PC-3 (cell line): ENCODE results near the gene NOD1. TPM values are rescaled to one million over a fixed set of nuclear protein-coding genes. Genes with fewer than 3 reads are reported as not detected.

Experiments
- ATAC-seq: fragments of 200-7000 bp; cut with Tn5 transposase; 2 replicates; pipeline ENCODE4 v1.9.1; 2020; ENCODE audit warnings: mild to moderate bottlenecking, moderate library complexity
- BruUV-seq: library from RNA; stranded (reverse); fragments of 400-500 nt; replicated peaks from 2 replicates; lab custom pipeline; 2021; lab: Mats Ljungman, UMichigan
- CTCF ChIA-PET: fragments of 300-600 bp; sonication (Branson Sonifier 250); formaldehyde crosslinking; loops from one replicate; lab custom pipeline; 2022; ENCODE audit warnings: antibody characterized with exemption; lab: Charles Lee
- POLR2A ChIA-PET: fragments of 300-600 bp; sonication (Branson Sonifier 250); formaldehyde crosslinking; loops from one replicate; lab custom pipeline; 2022; ENCODE audit warnings: antibody characterized with exemption; ENCODE audit not compliant: unreplicated experiment; lab: Charles Lee
- DNase-seq: peaks from one replicate; pipeline ENCODE4 v3.0.0-alpha.2; 2015
- H2AFZ ChIP-seq: fragments of 300-600 bp; sonication (generic); 2 replicates; pipeline ENCODE4 v1.6.0; 2016; ENCODE audit warnings: antibody characterized with exemption, low read length
- H3F3A ChIP-seq: fragments of 300-600 bp; sonication (generic); one replicate; pipeline ENCODE4 v1.6.0; 2017; ENCODE audit warnings: antibody characterized with exemption, low read length, control low read depth, mild to moderate bottlenecking; ENCODE audit not compliant: unreplicated experiment
- H3K27ac ChIP-seq: fragments of 300-600 bp; sonication (generic); 2 replicates; pipeline ENCODE4 v1.5.1; 2016; ENCODE audit warnings: mild to moderate bottlenecking, low read length
- H3K27me3 ChIP-seq: fragments of 300-600 bp; sonication (generic); 2 replicates; pipeline ENCODE4 v1.6.1; 2016; ENCODE audit warnings: low read length, mixed read lengths
- H3K36me3 ChIP-seq: fragments of 300-600 bp; sonication (generic); 2 replicates; pipeline ENCODE4 v1.6.1; 2016; ENCODE audit warnings: low read depth, mixed run types, low read length, mixed read lengths
- H3K4me1 ChIP-seq: fragments of 300-600 bp; sonication (generic); 2 replicates; pipeline ENCODE4 v1.5.1; 2016; ENCODE audit warnings: low read length; ENCODE audit not compliant: insufficient read depth
- H3K4me2 ChIP-seq: fragments of 300-600 bp; sonication (generic); 2 replicates; pipeline ENCODE4 v1.6.0; 2016; ENCODE audit warnings: low read length
- H3K4me3 ChIP-seq: fragments of 300-600 bp; sonication (generic); 2 replicates; pipeline ENCODE4 v1.5.1; 2016; ENCODE audit warnings: mild to moderate bottlenecking, low read length, mixed read lengths
- H3K79me2 ChIP-seq: fragments of 300-600 bp; sonication (generic); 2 replicates; pipeline ENCODE4 v1.6.1; 2017; ENCODE audit warnings: low read length, mixed read lengths
- H3K9ac ChIP-seq: fragments of 300-600 bp; sonication (generic); 2 replicates; pipeline ENCODE4 v1.6.0; 2016; ENCODE audit warnings: mild to moderate bottlenecking, low read length
- H3K9me2 ChIP-seq: fragments of 300-600 bp; sonication (generic); replicated peaks from 2 replicates; pipeline ENCODE4 v1.6.1; 2016; ENCODE audit warnings: mixed run types, low read length, mixed read lengths
- H3K9me3 ChIP-seq: fragments of 300-600 bp; sonication (generic); 2 replicates; pipeline ENCODE4 v1.6.1; 2016; ENCODE audit warnings: low read length, mixed read lengths
- H4K20me1 ChIP-seq: fragments of 300-600 bp; sonication (generic); 2 replicates; pipeline ENCODE4 v1.6.1; 2016; ENCODE audit warnings: low read length, mixed read lengths
- EZH2 ChIP-seq: fragments of 300-600 bp; sonication (generic); IDR thresholded peaks from one replicate; pipeline ENCODE4 v1.6.1; 2017; ENCODE audit warnings: antibody characterized with exemption, mild to moderate bottlenecking, low read length; ENCODE audit not compliant: unreplicated experiment
- EZH2phosphoT487 ChIP-seq: fragments of 300-600 bp; sonication (generic); IDR thresholded peaks from 2 replicates; pipeline ENCODE4 v1.6.1; 2018; ENCODE audit warnings: mild to moderate bottlenecking, antibody characterized with exemption, low read length, borderline replicate concordance
- intact Hi-C: fragments of 100-400 bp; cut with micrococcal nuclease; formaldehyde crosslinking; loops from 2 replicates; pipeline ENCODE4 v1.9.0; 2023
- total RNA-seq: library from RNA; depleted of rRNA; stranded (reverse); fragments of >200 nt; gene quantifications from 2 replicates; pipeline ENCODE4 v1.2.3, GENCODE V29; 2014
- TF ChIP-seq, protein P1 (sequence below): fragments of 300-600 bp; sonication (generic); conservative IDR thresholded peaks from 2 replicates; pipeline ENCODE4 v1.5.1; 2017; ENCODE audit warnings: antibody characterized with exemption, low read depth, mild to moderate bottlenecking, low read length

Gene NOD1
- total RNA-seq, 1 experiment from 2014 or later: 5.9 TPM

DNA sequence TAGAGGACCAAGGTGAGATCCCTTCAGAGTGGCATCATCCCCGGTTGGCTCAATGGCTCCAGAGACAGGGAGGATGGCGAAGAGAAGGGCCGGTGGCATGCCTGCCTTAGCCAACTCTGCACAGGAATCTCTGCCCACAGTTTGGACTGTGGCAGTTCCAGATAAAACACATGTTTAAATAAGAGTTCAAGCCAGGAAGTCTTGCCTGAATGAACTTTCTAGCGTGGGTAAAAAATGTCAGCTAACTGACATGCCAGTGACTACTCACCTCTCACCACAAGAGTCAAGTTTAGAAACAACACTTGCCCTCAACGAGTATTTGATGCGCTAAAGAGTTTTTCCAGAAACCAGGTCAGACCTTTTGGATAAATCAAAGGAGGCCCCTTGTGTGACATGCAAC lies 3.0 kb downstream of the NOD1 start:
- Histone ChIP-seq H3F3A (no peaks in the 10 kb centered on the region), H3K4me3 (no peak overlapping the region), H3K9me2 (no peaks in the 10 kb centered on the region), H3K9ac (no peak overlapping the region), H3K36me3 (no peaks in the 10 kb centered on the region), H3K4me1 (peaks cover 14% of the 10 kb centered on the region; the same call in 1 of the 2 replicates), H4K20me1 (no peaks in the 10 kb centered on the region), H3K27me3 (no peaks in the 10 kb centered on the region), H3K9me3 (no peaks in the 10 kb centered on the region), H3K27ac (no peak overlapping the region), H3K79me2 (peaks cover 44% of the 10 kb centered on the region), H2AFZ (no peak overlapping the region), H3K4me2 (no peak overlapping the region)
- BruUV-seq: no TSS peak
- ChIA-PET CTCF (no interaction called here), POLR2A (no interaction called here)
- DNase-seq (no peak), ATAC-seq (no peak)
- intact Hi-C loops: no loop called here
- TF ChIP-seq, protein P1, sequence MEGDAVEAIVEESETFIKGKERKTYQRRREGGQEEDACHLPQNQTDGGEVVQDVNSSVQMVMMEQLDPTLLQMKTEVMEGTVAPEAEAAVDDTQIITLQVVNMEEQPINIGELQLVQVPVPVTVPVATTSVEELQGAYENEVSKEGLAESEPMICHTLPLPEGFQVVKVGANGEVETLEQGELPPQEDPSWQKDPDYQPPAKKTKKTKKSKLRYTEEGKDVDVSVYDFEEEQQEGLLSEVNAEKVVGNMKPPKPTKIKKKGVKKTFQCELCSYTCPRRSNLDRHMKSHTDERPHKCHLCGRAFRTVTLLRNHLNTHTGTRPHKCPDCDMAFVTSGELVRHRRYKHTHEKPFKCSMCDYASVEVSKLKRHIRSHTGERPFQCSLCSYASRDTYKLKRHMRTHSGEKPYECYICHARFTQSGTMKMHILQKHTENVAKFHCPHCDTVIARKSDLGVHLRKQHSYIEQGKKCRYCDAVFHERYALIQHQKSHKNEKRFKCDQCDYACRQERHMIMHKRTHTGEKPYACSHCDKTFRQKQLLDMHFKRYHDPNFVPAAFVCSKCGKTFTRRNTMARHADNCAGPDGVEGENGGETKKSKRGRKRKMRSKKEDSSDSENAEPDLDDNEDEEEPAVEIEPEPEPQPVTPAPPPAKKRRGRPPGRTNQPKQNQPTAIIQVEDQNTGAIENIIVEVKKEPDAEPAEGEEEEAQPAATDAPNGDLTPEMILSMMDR: no peak
- TF ChIP-seq EZH2: no peak

DNA sequence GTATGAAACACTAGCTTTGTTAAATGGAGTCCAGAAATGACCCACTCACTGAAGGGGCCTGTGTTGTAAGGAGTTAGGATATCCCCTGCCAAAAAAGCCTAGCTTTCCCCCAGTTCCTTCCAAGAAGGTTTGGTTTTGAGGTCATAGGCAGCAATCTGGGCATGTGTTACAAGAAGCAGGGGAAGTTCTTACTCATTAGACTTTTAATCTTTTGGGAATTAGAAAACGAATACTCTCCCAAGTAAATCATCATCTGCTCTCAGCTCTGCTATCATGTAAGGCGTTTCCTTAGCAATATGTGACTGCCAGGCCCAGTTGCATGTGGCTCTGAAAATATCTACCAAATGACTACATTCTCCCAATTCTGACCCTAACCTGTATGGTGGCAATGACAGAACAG lies 3.7 kb downstream of the NOD1 start:
- DNase-seq: no peak
- BruUV-seq: no TSS peak
- no peak overlapping the region for H2AFZ ChIP-seq
- ChIA-PET CTCF (no interaction called here), POLR2A (no interaction called here)
- no peaks in the 10 kb centered on the region for H3K36me3 ChIP-seq
- intact Hi-C loops: no loop called here
- H3K9me2 ChIP-seq: no peaks in the 10 kb centered on the region
- H3K79me2 ChIP-seq: peaks cover 44% of the 10 kb centered on the region
- no peaks in the 10 kb centered on the region for H3F3A ChIP-seq
- H3K27me3 ChIP-seq: no peaks in the 10 kb centered on the region
- no peak overlapping the region for H3K9ac ChIP-seq
- ATAC-seq: no peak
- no peak for TF ChIP-seq EZH2phosphoT487
- no peak for TF ChIP-seq EZH2
- TF ChIP-seq, protein P1: no peak
- no peaks in the 10 kb centered on the region for H3K9me3 ChIP-seq
- H3K4me1 ChIP-seq: peaks cover 16% of the 10 kb centered on the region; the same call in 1 of the 2 replicates
- no peak overlapping the region for H3K4me2 ChIP-seq
- no peak overlapping the region for H3K27ac ChIP-seq
- H4K20me1 ChIP-seq: no peaks in the 10 kb centered on the region
- H3K4me3 ChIP-seq: no peak overlapping the region

GRCh38 chr7:30474485-30474884 lies 4.1 kb downstream of the NOD1 start:
- Histone ChIP-seq H3K79me2 (peaks cover 44% of the 10 kb centered on the region), H3K36me3 (no peaks in the 10 kb centered on the region), H3K9ac (no peak overlapping the region), H2AFZ (no peak overlapping the region), H3K27me3 (no peaks in the 10 kb centered on the region), H3K4me2 (no peak overlapping the region), H3K4me1 (peaks cover 15% of the 10 kb centered on the region; the same call in 1 of the 2 replicates), H3K9me2 (no peaks in the 10 kb centered on the region), H3K4me3 (no peak overlapping the region), H3K27ac (no peak overlapping the region), H3F3A (no peaks in the 10 kb centered on the region), H4K20me1 (no peaks in the 10 kb centered on the region), H3K9me3 (no peaks in the 10 kb centered on the region)
- POLR2A ChIA-PET: no interaction called here
- intact Hi-C loops: no loop called here
- CTCF ChIA-PET: interaction anchor here (0.6 kb wide), 1 partner anchor 1167 kb away, joined by 4 read pairs; no protein-coding TSS in a partner anchor
- ATAC-seq (no peak), DNase-seq (no peak)
- BruUV-seq: no TSS peak
- TF ChIP-seq EZH2 (no peak), EZH2phosphoT487 (no peak)
- TF ChIP-seq, protein P1: no peak
